ENCODE measurements around the gene HMCN1. TPM values are rescaled to one million over a fixed set of nuclear protein-coding genes. Genes with fewer than 3 reads are reported as not detected.

HMCN1 gene
- total RNA-seq, 4 donors from 2014 or later, result 3.3 to 8.9 (median 6.6) TPM

DNA sequence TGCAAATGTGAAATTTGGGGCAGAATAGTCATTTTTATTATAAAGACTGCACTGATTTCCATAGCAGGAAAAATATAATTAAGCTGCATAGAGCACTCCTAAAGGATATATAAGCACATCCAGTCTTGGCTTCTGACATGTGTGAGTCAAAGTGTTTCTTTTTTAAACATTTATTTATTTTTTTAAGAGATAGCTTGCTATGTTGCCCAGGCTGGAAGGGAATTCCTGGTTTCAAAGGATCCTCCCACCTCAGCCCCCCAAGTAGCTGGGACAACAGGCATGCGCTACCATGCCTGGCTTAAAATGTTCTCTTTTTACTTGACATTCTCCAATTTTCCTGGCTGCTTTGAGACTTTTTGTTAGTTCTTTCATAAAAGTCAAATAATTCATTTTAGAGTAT, 126.1 kb downstream of the HMCN1 start:
- H3K36me3 ChIP-seq, result no peaks in the 10 kb centered on the region
- no peak for TF ChIP-seq POLR2A (IDR thresholded peaks at IDR 0.05)
- TF ChIP-seq, protein P1, sequence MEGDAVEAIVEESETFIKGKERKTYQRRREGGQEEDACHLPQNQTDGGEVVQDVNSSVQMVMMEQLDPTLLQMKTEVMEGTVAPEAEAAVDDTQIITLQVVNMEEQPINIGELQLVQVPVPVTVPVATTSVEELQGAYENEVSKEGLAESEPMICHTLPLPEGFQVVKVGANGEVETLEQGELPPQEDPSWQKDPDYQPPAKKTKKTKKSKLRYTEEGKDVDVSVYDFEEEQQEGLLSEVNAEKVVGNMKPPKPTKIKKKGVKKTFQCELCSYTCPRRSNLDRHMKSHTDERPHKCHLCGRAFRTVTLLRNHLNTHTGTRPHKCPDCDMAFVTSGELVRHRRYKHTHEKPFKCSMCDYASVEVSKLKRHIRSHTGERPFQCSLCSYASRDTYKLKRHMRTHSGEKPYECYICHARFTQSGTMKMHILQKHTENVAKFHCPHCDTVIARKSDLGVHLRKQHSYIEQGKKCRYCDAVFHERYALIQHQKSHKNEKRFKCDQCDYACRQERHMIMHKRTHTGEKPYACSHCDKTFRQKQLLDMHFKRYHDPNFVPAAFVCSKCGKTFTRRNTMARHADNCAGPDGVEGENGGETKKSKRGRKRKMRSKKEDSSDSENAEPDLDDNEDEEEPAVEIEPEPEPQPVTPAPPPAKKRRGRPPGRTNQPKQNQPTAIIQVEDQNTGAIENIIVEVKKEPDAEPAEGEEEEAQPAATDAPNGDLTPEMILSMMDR (IDR thresholded peaks at IDR 0.05), result no peak
- H3K4me3 ChIP-seq (replicated peaks in 1 of 3), result no peak overlapping the region
- WGBS, 2 donors, result 96% methylated on average over 1 of the region's 1 CpG
- H3K27me3 ChIP-seq, result no peaks in the 10 kb centered on the region
- no peaks in the 10 kb centered on the region for H3K9me3 ChIP-seq
- no peak for DNase-seq
- intact Hi-C loops (cut with DNase I), result no loop called here
- no peak overlapping the region for H3K27ac ChIP-seq
- H3K4me1 ChIP-seq, result peaks cover 0 to 7% of the 10 kb centered on the region in 2 donors

DNA sequence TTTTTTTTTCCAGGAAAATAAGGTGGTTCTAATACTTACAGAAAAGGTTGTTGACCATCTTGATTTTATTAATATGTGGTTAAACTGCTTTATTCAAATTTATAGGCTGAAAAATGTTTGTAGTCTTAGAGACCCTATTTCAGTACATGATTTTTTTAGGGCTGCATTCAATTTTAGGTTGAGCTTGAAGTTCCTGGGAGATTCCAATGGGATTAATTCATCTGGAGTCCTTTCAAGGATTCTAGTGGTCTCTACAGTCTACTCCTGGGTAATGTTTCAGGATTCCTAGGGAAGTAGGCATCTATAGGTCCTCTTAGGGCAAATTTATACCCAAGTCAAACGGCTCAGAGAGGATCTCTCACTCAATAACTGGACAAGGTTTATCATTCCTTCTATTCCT, 126.7 kb downstream of the HMCN1 start:
- H3K27ac ChIP-seq, result no peak overlapping the region

DNA sequence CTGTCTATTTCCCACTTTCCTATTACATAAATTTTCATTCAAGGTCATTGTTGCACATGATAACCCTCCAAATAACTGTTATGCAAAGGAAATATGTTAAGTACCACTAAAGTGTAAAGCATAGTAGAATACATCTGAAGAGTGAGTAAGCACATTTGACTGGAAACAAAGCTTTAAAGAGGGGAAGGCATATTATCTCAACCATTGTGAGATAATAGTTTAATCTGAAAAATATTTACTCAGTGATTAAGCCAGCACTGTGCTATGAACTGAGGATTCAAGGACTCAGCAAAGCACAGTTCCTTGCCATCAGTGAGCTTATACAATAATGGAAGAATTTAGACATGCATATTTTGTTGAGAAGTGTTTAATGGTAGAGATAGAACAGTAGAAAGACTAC, 127.4 kb downstream of the HMCN1 start:
- TF ChIP-seq, protein P1 (IDR thresholded peaks at IDR 0.05), result no peak
- TF ChIP-seq POLR2A (IDR thresholded peaks at IDR 0.05), result no peak
- intact Hi-C loops (cut with DNase I), result no loop called here
- no peak for DNase-seq
- Histone ChIP-seq H3K4me3 (replicated peaks in 1 of 3) (no peak overlapping the region), H3K9me3 (no peaks in the 10 kb centered on the region), H3K4me1 (peaks cover 0 to 12% of the 10 kb centered on the region in 2 donors), H3K36me3 (no peaks in the 10 kb centered on the region), H3K27me3 (no peaks in the 10 kb centered on the region), H3K27ac (no peak overlapping the region)

More for the DNA sequence above, 126.7 kb downstream of the HMCN1 start:
- H3K4me3 ChIP-seq (replicated peaks in 1 of 3), result no peak overlapping the region
- intact Hi-C loops (cut with DNase I), result no loop called here
- TF ChIP-seq POLR2A (IDR thresholded peaks at IDR 0.05), result no peak
- TF ChIP-seq, protein P1 (IDR thresholded peaks at IDR 0.05), result no peak
- no peaks in the 10 kb centered on the region for H3K36me3 ChIP-seq
- peaks cover 0 to 12% of the 10 kb centered on the region in 2 donors for H3K4me1 ChIP-seq
- H3K9me3 ChIP-seq, result no peaks in the 10 kb centered on the region
- 91 to 96% methylated on average over 1 of the region's 1 CpG for WGBS, 2 donors
- no peaks in the 10 kb centered on the region for H3K27me3 ChIP-seq
- DNase-seq, result no peak

DNA sequence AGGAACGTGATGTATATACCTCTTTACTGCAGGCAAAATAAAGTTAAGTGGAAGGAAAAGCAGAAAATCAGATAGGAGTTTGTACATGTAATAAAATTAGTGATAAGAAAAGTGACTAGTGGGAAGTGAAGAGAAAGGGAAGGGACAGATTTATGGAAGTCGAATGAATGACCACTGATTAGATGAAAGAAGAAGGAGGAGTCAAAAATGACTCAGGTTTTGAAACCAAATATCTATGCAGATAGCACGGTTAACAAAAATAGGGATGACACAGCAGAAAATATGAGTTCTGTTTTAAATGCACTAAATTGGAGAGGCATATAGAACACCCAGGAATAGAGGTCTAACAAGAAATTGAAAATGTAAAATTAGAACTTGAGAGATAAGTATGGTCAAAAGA, 128.0 kb downstream of the HMCN1 start:
- no peaks in the 10 kb centered on the region for H3K27me3 ChIP-seq
- 86 to 90% methylated on average over 3 of the region's 3 CpGs for WGBS, 2 donors
- H3K4me3 ChIP-seq (replicated peaks in 1 of 3), result no peak overlapping the region
- no peak for TF ChIP-seq POLR2A (IDR thresholded peaks at IDR 0.05)
- TF ChIP-seq, protein P1 (IDR thresholded peaks at IDR 0.05), result no peak
- intact Hi-C loops (cut with DNase I), result no loop called here
- no peaks in the 10 kb centered on the region for H3K36me3 ChIP-seq
- peaks cover 0 to 12% of the 10 kb centered on the region in 2 donors for H3K4me1 ChIP-seq
- H3K9me3 ChIP-seq, result no peaks in the 10 kb centered on the region
- no peak overlapping the region for H3K27ac ChIP-seq
- no peak for DNase-seq

DNA sequence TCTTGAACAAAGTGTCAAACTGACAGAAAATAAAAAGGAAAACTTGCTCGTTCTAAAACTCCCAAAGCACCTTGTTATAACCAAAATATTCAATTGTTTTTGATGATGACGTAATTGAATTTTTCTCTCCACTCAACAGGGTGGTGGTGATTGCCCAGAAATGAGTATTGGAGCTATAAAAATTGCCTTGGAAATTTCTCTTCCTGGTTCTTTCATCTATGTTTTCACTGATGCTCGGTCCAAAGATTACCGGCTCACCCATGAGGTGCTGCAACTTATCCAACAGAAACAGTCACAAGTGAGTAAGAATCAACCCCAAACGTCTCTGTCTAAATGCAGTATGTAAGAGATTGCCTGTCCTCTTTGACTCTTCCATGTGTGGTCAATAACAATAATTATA, 130.1 kb downstream of the HMCN1 start:
- no peak overlapping the region for H3K4me3 ChIP-seq (replicated peaks in 1 of 3)
- H3K9me3 ChIP-seq, result no peaks in the 10 kb centered on the region
- H3K36me3 ChIP-seq, result no peaks in the 10 kb centered on the region
- peak overlapping the region in 2 of 3 donors; percentile 40 to 57 for H3K27ac ChIP-seq
- H3K4me1 ChIP-seq, result peaks cover 0 to 12% of the 10 kb centered on the region in 2 donors
- H3K27me3 ChIP-seq, result no peaks in the 10 kb centered on the region
- no peak for TF ChIP-seq POLR2A (IDR thresholded peaks at IDR 0.05)
- WGBS, 2 donors, result 66 to 73% methylated on average over 5 of the region's 5 CpGs
- intact Hi-C loops (cut with DNase I), result no loop called here
- peak in 1 of 2 donors; percentile 8 for DNase-seq

Data from thyroid gland (tissue), 4 donors.